ENCODE measurements around the gene GSTA4. TPM values are rescaled to one million over a fixed set of nuclear protein-coding genes. Genes with fewer than 3 reads are reported as not detected.

The GSTA4 gene
- total RNA-seq, result 25.0 and 36.7 TPM in 2 replicates

DNA sequence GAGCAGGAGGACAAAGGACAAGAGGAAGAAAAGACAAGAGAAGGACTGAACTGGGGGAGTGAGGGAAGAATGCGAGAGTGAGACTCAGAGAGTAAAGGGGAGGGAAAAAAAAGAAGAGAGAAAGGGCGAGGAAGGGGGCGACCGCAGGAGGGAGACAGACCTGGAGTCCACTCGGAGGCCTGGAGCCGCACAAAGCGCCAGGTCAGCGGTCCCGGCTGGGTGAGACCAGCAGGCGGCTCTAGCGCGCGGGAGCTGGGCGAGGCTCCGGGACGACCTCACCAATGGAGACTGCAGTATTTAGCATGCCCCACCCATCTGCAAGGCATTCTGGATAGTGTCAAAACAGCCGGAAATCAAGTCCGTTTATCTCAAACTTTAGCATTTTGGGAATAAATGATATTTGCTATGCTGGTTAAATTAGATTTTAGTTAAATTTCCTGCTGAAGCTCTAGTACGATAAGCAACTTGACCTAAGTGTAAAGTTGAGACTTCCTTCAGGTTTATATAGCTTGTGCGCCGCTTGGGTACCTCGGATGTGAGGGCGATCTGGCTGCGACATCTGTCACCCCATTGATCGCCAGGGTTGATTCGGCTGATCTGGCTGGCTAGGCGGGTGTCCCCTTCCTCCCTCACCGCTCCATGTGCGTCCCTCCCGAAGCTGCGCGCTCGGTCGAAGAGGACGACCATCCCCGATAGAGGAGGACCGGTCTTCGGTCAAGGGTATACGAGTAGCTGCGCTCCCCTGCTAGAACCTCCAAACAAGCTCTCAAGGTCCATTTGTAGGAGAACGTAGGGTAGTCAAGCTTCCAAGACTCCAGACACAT, at the start of gene GSTA4:
GSTA4 (minus strand) TSS at position 196 of the 824 bp plus-strand sequence. CDS start 1,041 bp downstream, outside the sequence.

Other genes with a start within 250 kb of the GSTA4 start
- gene GSTA2, start 231.8 kb downstream of the GSTA4 start, total RNA-seq, result not detected in 2 replicates
- gene GSTA1, start 191.5 kb downstream of the GSTA4 start, total RNA-seq, result not detected in 2 replicates
- gene GSTA5, start 154.5 kb downstream of the GSTA4 start, total RNA-seq, result not detected in 2 replicates
- gene GSTA3, start 85.6 kb downstream of the GSTA4 start, total RNA-seq, result not detected in 2 replicates
- 7.7 and 10.2 TPM in 2 replicates for gene CILK1, start 66.5 kb upstream of the GSTA4 start, total RNA-seq
- gene FBXO9, start 70.1 kb upstream of the GSTA4 start, total RNA-seq, result 42.0 and 43.4 TPM in 2 replicates
- gene GCM1, start 153.6 kb upstream of the GSTA4 start, total RNA-seq, result not detected in 2 replicates

Data from subcutaneous preadipocyte (primary cell).